ENCODE results near the gene SRSF11.

SRSF11 gene

DNA sequence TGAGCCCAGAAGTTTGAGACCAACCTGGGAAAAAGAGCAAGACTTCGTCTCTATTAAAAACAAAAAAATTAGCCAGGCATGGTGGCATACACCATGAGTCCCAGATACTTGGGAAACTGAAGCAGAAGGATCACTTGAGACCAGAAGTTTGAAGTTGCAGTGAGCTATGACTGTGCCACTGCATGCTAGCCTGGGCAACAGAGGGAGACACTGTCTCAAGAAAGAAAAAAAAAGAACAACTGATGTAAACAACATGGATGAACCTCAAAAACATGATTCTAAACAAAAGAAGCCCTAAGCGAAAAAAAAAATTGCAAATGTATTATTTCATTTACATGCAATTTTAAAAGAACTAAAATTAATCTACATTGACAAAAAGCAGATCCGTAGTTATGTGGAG, 24.8 kb upstream of the SRSF11 start:
- H3K4me3 ChIP-seq (replicated peaks; ENCODE audit: insufficient read depth, low read length), result no peak overlapping the region
- DNase-seq (ENCODE audit: low read depth in 1 of 2, low spot score in 1 of 2), result no peak
- no peaks in the 10 kb centered on the region for H3K27me3 ChIP-seq (ENCODE audit: insufficient read depth, poor library complexity, severe bottlenecking)
- TF ChIP-seq POLR2AphosphoS5 (IDR thresholded peaks at IDR 0.05; ENCODE audit: low read depth) (no peak), SPI1 (IDR thresholded peaks at IDR 0.05; ENCODE audit: borderline replicate concordance, low read depth) (no peak), REST (IDR thresholded peaks at IDR 0.05; ENCODE audit: insufficient replicate concordance, low read depth) (no peak), GABPA (IDR thresholded peaks at IDR 0.05; ENCODE audit: low read depth) (no peak)
- TF ChIP-seq, protein P1, sequence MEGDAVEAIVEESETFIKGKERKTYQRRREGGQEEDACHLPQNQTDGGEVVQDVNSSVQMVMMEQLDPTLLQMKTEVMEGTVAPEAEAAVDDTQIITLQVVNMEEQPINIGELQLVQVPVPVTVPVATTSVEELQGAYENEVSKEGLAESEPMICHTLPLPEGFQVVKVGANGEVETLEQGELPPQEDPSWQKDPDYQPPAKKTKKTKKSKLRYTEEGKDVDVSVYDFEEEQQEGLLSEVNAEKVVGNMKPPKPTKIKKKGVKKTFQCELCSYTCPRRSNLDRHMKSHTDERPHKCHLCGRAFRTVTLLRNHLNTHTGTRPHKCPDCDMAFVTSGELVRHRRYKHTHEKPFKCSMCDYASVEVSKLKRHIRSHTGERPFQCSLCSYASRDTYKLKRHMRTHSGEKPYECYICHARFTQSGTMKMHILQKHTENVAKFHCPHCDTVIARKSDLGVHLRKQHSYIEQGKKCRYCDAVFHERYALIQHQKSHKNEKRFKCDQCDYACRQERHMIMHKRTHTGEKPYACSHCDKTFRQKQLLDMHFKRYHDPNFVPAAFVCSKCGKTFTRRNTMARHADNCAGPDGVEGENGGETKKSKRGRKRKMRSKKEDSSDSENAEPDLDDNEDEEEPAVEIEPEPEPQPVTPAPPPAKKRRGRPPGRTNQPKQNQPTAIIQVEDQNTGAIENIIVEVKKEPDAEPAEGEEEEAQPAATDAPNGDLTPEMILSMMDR (IDR thresholded peaks at IDR 0.05; ENCODE audit: insufficient read depth, low read length), result no peak
- H3K27ac ChIP-seq (replicated peaks), result no peak overlapping the region

- H3K27me3 ChIP-seq (ENCODE audit: insufficient read depth, poor library complexity, severe bottlenecking), result no peaks in the 10 kb centered on the region
- DNase-seq (ENCODE audit: low read depth in 1 of 2, low spot score in 1 of 2), result no peak
- no peak overlapping the region for H3K4me3 ChIP-seq (replicated peaks; ENCODE audit: insufficient read depth, low read length)
- H3K27ac ChIP-seq (replicated peaks), result no peak overlapping the region
- TF ChIP-seq REST (IDR thresholded peaks at IDR 0.05; ENCODE audit: insufficient replicate concordance, low read depth) (no peak), GABPA (IDR thresholded peaks at IDR 0.05; ENCODE audit: low read depth) (no peak)
- TF ChIP-seq, protein P1 (IDR thresholded peaks at IDR 0.05; ENCODE audit: insufficient read depth, low read length), result no peak
Measured at GRCh38 chr1:70200065-70200464, 21.1 kb upstream of the SRSF11 start.

GRCh38 chr1:70202173-70202758, 18.9 kb upstream of the SRSF11 start:
- H3K27ac ChIP-seq (replicated peaks), result no peak overlapping the region
- TF ChIP-seq, protein P1 (IDR thresholded peaks at IDR 0.05; ENCODE audit: insufficient read depth, low read length), result no peak
- TF ChIP-seq SPI1 (IDR thresholded peaks at IDR 0.05; ENCODE audit: borderline replicate concordance, low read depth) (peak; percentile 71; the same call in 1 of the 2 replicates), REST (IDR thresholded peaks at IDR 0.05; ENCODE audit: insufficient replicate concordance, low read depth) (no peak)
- no peak for DNase-seq (ENCODE audit: low read depth in 1 of 2, low spot score in 1 of 2)

More at GRCh38 chr1:70202173-70202758, 18.9 kb upstream of the SRSF11 start:
- H3K27me3 ChIP-seq (ENCODE audit: insufficient read depth, poor library complexity, severe bottlenecking), result no peaks in the 10 kb centered on the region
- H3K4me3 ChIP-seq (replicated peaks; ENCODE audit: insufficient read depth, low read length), result no peak overlapping the region

Measured in HL-60 (cell line).